ENCODE data around the gene NR5A2.

Gene NR5A2

GRCh38 chr1:200027264-200027823, at the start of gene NR5A2:
TSS of gene NR5A2 (plus strand) at chr1:200027710. CDS start at chr1:200027848, 138 bp downstream.
- no peak for DNase-seq (ENCODE audit: low read depth in 3 of 3)

DNA sequence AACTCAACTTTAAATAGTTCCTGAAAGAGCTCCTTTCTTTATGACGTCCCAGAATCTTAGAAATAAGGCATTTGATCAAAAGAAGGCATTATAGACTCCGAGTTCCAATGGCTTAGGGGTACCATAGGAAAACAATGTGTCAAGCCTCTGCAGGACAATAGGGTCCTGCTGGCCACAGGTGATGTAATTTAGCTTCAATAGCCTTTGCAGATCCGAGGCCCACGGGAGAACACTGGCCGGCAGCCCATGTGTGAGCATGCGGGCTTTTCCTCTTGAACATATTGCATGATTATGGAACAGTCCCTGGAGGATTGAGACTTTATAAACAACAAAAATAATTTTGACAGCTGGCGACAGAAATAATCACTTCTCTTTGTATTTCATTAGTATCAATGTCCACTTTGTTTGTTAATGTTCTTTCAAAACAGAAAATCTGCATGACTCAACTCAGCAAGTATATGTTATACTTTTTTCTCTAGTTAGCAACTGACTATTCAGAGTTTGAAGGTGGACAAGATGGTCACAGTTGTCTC, 49.0 kb upstream of the NR5A2 start:
- DNase-seq (ENCODE audit: low read depth in 3 of 3), result no peak

DNA sequence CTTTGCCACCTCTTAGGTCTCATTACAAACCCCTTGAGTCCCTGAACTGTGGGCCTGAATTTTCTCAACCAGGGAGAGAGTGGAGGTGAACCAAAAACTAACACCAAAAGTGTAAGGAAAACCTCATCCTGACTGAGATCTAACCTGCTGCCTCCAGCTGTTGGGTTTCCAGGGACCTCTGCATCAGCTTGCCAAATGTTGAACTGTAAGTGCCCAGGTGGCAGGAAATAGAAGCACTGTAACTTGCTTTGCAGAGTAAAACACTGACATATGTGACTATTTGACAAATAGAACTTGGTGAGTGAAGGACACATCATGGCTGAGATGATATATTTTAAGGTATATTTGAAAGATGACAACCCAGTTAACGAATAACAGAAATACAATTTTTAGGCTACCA, 48.4 kb upstream of the NR5A2 start:
- DNase-seq (ENCODE audit: low read depth in 3 of 3), result no peak

DNA sequence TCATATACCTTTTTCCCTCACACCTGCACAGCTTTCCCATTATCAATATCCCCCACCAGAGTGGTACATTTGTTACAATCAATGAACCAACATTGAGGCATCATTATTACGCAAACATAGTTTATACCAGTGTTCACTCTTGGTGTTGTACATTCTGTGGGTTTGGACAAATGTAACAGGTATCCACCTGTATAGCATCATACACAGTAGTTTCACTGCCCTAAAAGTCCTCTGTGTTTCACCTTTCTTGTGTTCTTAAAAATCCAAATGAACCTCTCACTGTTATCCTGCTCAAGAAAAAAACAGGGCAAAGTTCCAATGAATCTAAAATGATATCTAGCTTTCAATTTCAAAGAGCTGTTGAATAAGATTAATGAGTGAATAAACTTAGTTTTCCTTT, 45.9 kb upstream of the NR5A2 start:
- no peak for DNase-seq (ENCODE audit: low read depth in 3 of 3)

- no peak for DNase-seq (ENCODE audit: low read depth in 3 of 3)
Observed at GRCh38 chr1:199982606-199983005, 44.9 kb upstream of the NR5A2 start.

DNA sequence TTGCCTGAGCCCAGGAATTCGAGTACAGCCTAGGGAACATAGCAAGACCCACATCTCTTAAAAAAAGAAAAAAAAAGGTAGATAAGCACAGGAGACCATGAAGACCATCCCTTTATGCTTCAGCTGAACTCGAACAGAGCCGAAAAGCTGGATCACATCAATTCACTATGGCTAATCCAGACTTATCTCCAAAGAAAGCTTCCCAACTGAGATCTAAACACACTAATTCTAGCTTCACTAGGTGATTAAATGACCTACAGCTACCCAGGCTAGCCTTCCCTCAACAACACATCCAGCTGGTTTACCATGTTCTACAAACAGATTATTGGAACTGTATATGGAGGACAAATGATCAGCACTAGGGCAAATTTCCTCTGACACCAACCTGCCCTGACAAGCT, 44.0 kb upstream of the NR5A2 start:
- DNase-seq (ENCODE audit: low read depth in 3 of 3), result no peak

GRCh38 chr1:199995096-199995685, 32.3 kb upstream of the NR5A2 start:
- no peak for DNase-seq (ENCODE audit: low read depth in 3 of 3)

DNA sequence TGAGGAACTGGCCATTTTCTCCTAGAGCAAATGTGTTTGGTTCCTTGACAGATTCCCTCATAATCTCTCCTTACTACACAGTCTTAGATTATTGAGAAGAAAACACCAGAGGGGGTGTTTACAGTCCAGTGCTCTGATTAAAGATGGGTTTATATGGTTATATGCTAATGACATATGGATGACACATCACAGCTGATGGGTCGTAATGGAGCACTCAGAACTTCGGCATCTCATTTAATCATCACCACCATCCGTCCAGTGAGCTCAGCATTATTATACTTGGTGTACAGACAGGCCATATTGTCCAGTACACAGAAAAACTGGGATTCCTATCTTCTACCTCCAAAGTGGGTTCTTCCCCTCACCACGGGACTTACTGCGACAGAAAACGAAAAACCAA, 22.3 kb upstream of the NR5A2 start:
- DNase-seq (ENCODE audit: low read depth in 3 of 3), result no peak

- DNase-seq (ENCODE audit: low read depth in 3 of 3), result no peak
Observed at GRCh38 chr1:200006711-200007110, 20.8 kb upstream of the NR5A2 start.

DNA sequence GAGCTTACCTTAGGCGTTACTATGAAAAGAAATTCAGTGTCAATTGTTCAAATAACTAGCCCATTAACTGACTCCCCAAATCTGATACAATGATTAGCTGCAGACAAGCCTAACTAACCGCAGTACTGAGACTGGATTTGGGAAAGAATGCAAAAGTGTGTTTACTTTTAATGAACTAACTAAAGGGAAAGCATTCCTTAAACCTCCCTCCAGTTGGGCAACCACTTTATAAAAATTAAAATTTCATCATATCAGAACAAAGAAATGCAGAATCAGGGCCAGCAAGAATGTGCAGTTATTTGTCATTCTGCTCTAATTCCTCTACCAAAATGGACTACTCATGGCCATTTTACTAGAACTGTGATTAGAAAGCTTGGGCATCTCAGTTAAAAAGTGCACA, 11.7 kb upstream of the NR5A2 start:
- DNase-seq (ENCODE audit: low read depth in 3 of 3), result no peak

GRCh38 chr1:200021577-200022238, 5.8 kb upstream of the NR5A2 start:
- no peak for DNase-seq (ENCODE audit: low read depth in 3 of 3)

DNA sequence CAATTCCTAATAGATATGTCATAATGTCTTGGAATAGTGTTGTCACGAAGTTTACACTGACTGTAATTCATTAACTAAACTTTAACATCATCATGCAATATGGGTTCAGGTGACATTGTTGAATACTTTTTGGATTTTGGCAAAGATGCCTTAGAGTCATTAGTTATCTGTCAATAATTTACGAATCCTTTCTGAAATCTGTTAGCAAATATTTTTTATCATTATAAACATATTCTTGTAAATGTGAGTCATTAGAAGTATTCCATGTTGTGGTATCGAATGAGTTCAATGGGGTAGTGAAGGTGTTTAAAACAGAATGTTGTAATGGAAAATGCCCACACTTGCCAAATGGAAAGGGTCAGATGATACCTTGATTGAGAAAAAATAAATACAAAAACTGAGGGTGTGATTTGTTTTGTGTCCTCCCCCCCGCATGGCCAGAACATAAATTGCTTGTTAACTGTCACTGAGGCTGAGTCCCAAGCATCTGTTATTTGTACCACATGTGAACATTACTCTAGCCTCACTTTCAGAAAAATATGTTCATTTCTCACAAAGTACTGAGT, 5.2 kb upstream of the NR5A2 start:
- no peak for DNase-seq (ENCODE audit: low read depth in 3 of 3)

DNA sequence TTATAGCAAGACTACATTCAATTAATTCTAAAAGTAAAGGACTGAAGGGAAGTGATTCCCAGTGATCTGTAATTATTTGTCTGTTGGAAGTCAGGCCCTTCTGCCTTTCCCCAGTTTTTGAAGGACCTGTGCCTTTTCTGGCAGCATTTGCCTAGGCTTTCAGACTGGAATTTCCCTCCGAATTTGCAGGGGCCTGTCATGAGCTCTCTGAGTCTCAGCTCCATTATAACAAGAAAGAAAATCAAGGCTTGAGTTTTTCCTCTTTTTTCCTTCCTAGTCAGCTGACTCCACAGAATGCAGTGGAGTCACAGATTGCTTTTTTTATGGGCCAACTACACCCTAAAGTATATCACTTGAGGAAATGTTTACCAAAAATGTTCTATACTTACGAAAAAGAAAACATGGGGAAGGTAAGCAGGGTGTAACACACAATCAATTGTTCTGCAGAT, 1.1 kb downstream of the NR5A2 start:
- no peak for DNase-seq (ENCODE audit: low read depth in 3 of 3)

DNA sequence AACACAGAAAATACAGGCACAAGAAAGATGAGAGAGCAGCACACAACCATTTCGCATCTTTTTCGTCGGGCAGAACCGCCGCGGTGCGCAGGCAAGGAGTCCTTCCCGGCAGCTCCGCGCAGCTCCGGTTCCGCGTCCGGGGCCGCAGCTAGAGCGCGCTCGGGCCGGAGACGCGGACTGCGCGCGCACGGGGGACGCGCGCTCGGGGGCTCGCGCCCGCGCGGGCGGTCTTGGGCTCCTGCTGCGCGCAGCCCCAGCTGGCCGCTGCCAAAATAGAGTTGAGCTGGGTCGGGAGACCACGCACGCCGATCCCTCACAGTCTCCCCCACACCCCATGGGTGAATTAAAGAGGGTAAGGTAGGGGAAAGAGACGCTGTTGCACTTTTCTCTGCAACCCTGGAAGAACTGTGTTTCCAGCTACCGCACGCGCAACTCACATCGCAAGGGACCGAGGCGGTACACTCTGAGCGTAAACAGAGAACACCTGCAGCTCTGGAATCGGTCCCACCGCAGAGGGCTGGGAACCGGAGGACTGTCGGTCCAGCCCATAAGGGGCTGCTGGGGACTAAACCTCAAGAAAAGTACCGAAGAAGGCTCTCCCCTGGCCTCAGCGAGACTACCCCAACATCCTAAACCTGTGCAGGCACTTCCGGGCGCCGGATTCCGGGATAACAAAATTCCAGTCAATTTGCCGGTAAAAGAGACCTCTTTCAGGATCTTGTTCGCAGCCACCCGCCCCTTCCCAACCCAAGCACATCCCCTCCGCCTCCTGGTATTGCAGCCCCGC, 1.7 kb downstream of the NR5A2 start:
- DNase-seq (ENCODE audit: low read depth in 3 of 3), result no peak

DNA sequence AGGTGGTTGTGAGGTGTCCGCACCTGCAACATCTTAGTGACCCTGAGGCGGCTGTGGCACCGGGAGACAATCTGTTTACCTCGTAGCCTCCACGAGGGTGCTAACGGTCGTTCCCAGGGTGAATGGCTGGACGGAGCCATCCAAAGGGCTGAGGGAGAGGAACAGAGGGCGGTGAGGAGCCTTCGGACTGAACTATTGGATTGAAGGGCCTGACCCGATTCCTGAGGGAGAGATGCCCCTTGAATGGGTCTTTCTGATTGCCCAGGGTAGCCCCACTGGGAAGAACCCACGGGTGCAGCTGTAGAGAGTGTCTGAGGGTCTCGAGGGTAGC, 2.3 kb downstream of the NR5A2 start:
- DNase-seq (ENCODE audit: low read depth in 3 of 3), result no peak

GRCh38 chr1:200030791-200031190, 3.3 kb downstream of the NR5A2 start:
- no peak for DNase-seq (ENCODE audit: low read depth in 3 of 3)

DNA sequence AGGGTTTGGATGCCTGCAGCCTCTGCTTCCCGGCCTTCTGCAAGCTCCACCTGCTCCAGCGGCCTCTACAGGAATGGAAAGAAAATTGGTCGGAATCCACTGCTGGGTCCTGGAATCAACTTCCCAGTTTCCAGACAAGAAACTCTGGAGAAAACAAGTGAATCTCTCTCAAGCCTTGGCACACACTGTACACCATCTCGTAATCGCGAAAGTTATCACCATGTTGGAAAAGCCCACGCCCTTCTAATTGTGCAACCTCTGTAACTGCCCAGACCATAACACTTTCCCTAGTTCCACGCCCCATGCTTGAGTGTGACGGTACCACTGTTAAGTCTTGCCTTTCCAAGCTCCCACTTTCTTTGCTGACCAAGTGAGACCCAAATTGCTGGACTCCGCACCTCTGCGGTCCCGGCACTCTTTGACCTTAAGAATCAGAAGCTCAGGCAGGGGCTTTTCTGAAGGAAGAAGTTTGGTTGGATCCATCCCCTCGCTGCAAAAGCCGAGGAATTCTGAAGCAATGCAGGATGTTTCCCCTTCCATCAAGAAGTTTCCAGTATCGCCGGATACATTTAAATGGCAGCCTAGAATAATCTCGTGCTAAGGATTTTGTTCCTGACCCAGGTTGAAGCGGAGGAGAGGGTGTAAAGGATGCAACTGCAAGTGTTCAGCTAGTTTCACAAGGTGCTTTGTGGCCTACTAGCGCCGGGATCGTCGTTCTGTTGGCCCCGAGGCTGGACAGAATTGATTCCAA, 6.2 kb downstream of the NR5A2 start:
- DNase-seq (ENCODE audit: low read depth in 3 of 3), result no peak

DNA sequence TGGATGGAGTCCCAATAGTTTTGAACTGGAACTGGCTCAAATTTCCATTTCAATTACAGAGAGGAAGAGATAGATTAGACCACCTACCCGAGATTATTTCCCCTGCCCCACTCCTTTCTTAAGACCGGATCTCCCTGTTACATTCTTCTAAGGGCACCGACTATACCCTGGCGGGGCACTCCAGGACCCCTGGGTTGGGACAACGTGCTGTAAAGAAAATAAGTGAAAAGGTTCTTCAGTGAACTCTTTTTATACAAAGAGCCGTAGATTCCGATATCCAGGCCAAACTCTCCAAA, 6.7 kb downstream of the NR5A2 start:
- no peak for DNase-seq (ENCODE audit: low read depth in 3 of 3)

DNA sequence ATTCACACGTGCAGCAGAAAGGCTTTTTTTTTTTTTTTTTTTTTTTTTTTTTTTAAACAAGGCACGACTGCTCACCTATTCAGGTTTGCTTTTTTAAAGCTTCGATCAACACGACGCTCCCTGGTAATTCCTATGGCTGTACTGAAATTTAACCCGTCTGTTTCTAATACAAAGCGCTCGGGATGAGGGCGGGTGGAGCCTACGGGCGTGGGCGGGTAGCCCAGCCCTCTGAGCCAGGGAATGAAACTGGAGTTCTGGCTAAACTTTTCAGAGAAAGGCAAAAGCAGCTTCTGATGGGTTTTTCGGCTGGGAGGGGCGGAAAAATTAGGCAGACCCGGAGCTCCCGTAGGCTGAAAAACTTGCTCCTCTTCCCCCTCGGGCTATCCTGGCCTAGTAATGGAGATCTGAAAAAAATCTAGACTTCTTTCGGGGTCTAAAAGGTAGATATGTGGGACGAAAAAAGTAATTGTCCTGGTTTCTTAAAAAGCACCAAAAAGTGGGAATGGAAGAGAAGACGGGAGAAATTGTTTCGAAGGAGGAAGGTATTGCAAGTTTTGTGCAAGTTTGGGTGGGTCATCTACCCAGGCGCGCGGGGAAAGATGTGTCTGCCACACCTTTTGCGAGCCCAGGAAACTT, 7.4 kb downstream of the NR5A2 start:
- no peak for DNase-seq (ENCODE audit: low read depth in 3 of 3)

GRCh38 chr1:200035397-200035955, 8.0 kb downstream of the NR5A2 start:
- DNase-seq (ENCODE audit: low read depth in 3 of 3), result no peak
